SKM-1 treated with dmso at 0.1 percent for 144 hours (cell line): ENCODE measurements around the gene SLC39A11.

ENCODE experiments used
- DNase-seq: peaks from one replicate; lab custom pipeline; 2025; ENCODE audit not compliant: unreplicated experiment; lab: John Stamatoyannopoulos, UW

Gene SLC39A11

GRCh38 chr17:72702136-72702735 lies 390.3 kb downstream of the SLC39A11 start:
- DNase-seq, result no peak

DNA sequence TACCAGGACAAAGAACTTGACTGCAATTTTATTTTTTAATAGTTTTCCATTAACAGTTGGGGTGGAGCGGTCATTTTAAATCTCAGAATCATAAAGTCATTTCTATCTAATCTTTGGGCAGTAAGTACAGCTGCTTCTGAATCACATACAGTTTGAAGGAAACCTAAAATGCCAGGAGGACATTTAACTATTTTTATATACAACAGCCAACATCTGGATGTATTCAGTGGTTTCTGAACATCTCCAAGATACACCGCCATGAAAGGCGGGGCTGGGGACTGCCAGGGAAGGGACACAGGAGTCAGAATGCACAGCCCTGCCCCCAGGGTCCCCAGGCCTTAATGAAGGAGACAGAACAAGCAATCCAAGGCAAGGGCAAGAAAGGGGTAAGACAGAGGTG lies 392.3 kb downstream of the SLC39A11 start:
- DNase-seq, result no peak

- DNase-seq, result no peak
Measured at GRCh38 chr17:72699545-72699944, 392.9 kb downstream of the SLC39A11 start.

DNA sequence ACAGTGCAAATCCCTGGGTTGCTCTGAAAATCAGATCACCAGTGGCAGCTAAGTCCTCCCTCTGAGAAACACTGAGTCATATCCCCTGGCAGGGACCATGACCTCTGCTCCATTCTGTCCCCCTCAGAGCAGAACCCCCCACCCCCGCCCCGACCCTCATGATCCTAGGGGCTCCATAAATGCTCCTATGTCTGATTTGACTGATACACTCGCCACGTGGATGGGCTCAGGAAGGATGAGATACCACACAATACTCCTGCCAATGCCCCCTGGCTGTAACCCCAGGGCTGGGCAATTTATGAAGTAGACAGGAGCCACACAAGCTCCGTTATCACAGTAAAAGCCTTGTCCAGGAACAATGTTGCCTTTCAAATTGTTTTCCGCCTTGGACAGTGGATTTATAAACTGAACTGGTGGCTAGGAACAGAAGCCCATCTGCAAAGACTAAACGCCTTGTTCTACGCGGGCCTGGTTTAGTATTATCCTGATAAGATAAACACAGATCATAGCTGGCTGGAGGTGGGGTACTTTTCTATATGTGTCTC lies 394.8 kb downstream of the SLC39A11 start:
- no peak for DNase-seq

GRCh38 chr17:72696721-72697120 lies 395.8 kb downstream of the SLC39A11 start:
- DNase-seq, result no peak

- no peak for DNase-seq
Measured at GRCh38 chr17:72696156-72696555, 396.3 kb downstream of the SLC39A11 start.

DNA sequence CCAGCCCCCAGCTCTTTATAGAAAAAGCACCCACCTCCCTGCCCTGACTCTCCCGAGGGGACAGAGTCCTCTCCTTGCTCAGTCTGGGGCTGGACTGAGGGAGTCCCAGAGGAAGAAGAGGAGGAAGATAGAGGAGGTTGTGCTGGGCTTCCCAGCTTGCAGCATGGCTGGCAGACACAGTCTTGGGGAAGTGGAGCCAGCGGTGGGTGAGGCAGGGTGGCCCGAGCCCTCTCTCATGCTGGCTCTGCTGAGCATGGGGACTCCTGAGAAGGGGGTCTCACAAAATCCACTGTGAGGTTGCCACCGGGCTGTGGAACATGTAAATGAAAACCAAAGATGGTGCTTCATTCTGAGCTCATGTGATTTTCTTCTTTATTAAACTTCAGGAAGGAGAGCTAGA lies 398.5 kb downstream of the SLC39A11 start:
- DNase-seq, result no peak

DNA sequence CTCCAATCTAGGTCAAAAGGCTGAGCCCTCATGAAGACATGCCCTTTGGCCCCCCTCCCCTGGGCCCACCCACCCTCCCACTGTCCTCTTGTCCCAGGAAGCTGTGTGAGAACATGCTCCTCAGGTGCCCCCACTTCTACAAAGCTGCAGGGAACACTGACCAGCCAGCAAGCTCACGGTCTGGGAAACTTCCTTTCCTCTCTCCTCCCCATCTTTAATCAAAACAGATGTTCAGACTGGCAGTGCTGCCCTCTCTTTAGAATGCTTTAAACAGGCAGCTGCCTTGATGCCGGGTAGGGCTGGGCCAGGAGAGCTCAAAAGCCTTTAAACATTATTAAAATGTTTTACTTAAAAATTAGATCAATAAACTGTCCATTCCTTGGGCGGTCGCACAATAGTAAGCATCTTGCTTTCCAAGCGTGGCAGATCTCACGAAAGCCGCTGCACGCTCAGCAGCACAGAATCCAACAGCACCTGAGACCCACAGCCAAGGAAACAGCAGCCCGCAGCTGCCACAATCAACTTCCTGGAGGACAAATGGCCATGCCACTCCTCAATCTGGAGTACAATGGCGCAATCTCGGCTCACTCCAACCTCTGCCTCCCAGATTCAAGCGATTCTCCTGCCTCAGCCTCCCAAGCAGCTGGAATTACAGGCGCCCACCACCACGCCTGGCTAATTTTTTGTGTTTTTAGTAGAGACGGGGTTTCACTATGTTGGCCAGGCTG lies 399.2 kb downstream of the SLC39A11 start:
- no peak for DNase-seq

GRCh38 chr17:72692676-72693075 lies 399.8 kb downstream of the SLC39A11 start:
- DNase-seq, result no peak

- DNase-seq, result no peak
Measured at GRCh38 chr17:72691586-72691985, 400.9 kb downstream of the SLC39A11 start.

- no peak for DNase-seq
Measured at GRCh38 chr17:72691017-72691416, 401.5 kb downstream of the SLC39A11 start.

GRCh38 chr17:72687886-72688285 lies 404.6 kb downstream of the SLC39A11 start:
- DNase-seq, result no peak

- no peak for DNase-seq
Measured at GRCh38 chr17:72684405-72685020, 408.0 kb downstream of the SLC39A11 start.

DNA sequence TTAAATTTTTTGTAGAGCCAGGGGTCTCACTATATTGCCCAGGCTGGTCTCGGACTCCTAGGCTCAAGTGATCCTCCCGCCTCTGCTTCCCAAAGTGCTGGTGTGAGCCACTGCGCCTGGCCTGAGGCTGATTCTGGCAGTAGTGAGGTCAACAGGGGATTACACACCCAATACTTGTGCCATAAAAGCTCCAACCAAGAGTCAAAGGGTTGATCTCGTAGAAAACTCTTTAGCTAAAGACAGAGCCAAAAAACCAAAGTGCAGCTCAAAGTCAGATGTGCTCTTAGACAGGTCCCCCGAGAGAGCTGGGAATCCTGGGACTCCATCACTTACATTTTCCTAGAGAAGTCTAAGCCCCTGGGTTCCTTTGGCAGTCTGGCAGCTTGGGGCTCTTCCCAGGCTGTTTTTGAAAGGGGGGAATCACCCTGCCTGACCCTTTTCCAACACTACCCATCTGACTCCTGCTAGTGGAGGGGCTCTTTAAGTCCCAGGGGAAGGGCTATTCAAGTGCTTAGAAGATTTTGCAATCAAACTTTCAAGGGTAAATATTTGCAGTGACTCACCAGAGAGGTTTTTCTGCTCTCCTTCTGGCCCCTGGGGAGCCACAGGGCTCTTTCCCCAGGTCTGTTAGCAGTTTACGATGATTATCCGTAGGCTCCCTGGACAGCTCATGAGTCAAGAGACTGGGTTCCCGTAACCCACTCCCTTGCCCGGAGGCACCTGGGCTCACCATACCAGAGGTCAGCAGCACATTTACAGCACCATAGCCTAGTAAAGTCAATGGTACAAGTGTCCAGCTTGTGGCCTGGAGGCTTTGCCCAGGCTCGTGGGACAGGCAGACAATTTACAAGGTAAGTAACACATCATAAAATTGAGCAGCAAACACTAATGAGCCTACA lies 408.7 kb downstream of the SLC39A11 start:
- no peak for DNase-seq

DNA sequence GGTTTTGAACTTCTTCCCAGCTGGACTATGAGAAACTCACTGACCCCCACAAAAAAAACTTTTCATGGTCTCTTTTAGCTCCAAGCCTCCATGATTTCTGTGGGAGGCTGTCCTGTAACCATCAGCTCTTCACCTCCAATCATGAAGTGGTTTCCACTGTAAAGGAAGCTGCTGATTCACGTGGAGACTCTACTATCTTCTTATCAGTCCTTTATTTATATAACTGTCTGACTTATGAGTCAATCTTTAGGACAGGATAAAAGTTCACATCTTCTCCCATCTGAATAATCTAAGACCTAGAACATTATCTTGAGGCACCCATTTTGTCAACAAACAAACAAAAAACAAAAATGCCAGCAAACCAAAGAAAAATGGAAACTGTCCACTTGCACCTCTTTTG lies 409.9 kb downstream of the SLC39A11 start:
- DNase-seq, result no peak

GRCh38 chr17:72681844-72682243 lies 410.6 kb downstream of the SLC39A11 start:
- no peak for DNase-seq

GRCh38 chr17:72677714-72678390 lies 414.6 kb downstream of the SLC39A11 start:
- DNase-seq, result no peak

GRCh38 chr17:72677108-72677507 lies 415.4 kb downstream of the SLC39A11 start:
- no peak for DNase-seq

DNA sequence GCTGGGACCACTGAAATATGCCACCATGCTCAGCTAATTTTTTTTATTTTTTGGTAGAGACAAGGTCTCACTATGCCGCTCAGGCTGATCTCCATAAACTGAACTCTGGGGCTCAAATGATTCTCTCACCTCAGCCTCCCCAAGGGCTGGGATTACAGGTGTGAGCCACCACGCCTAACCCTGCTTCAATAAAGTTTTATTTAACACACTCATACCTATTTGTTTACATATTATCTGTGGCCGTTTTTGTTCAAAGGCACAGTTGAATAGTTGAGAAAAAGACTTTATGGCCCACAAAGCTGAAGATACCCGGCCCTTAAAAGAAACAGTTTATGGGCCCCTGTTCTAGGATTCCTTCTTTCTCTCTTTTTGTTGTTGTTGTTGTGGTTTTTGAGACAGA lies 419.8 kb downstream of the SLC39A11 start:
- no peak for DNase-seq

- no peak for DNase-seq
Measured at GRCh38 chr17:72671016-72671415, 421.5 kb downstream of the SLC39A11 start.
